PC-3 (cell line): ENCODE data around the gene UBE2F. TPM values are rescaled to one million over a fixed set of nuclear protein-coding genes. Genes with fewer than 3 reads are reported as not detected.

Experiments used
- ATAC-seq: fragments of 200-7000 bp; cut with Tn5 transposase; 2 replicates; pipeline ENCODE4 v1.9.1; 2020; ENCODE audit warnings: mild to moderate bottlenecking, moderate library complexity
- BruUV-seq: library from RNA; stranded (reverse); fragments of 400-500 nt; replicated peaks from 2 replicates; lab custom pipeline; 2021; lab: Mats Ljungman, UMichigan
- CTCF ChIA-PET: fragments of 300-600 bp; sonication (Branson Sonifier 250); formaldehyde crosslinking; loops from one replicate; lab custom pipeline; 2022; ENCODE audit warnings: antibody characterized with exemption; lab: Charles Lee
- POLR2A ChIA-PET: fragments of 300-600 bp; sonication (Branson Sonifier 250); formaldehyde crosslinking; loops from one replicate; lab custom pipeline; 2022; ENCODE audit warnings: antibody characterized with exemption; ENCODE audit not compliant: unreplicated experiment; lab: Charles Lee
- DNase-seq: peaks from one replicate; pipeline ENCODE4 v3.0.0-alpha.2; 2015
- H2AFZ ChIP-seq: fragments of 300-600 bp; sonication (generic); 2 replicates; pipeline ENCODE4 v1.6.0; 2016; ENCODE audit warnings: antibody characterized with exemption, low read length
- H3F3A ChIP-seq: fragments of 300-600 bp; sonication (generic); one replicate; pipeline ENCODE4 v1.6.0; 2017; ENCODE audit warnings: antibody characterized with exemption, low read length, control low read depth, mild to moderate bottlenecking; ENCODE audit not compliant: unreplicated experiment
- H3K27ac ChIP-seq: fragments of 300-600 bp; sonication (generic); 2 replicates; pipeline ENCODE4 v1.5.1; 2016; ENCODE audit warnings: mild to moderate bottlenecking, low read length
- H3K27me3 ChIP-seq: fragments of 300-600 bp; sonication (generic); 2 replicates; pipeline ENCODE4 v1.6.1; 2016; ENCODE audit warnings: low read length, mixed read lengths
- H3K36me3 ChIP-seq: fragments of 300-600 bp; sonication (generic); 2 replicates; pipeline ENCODE4 v1.6.1; 2016; ENCODE audit warnings: low read depth, mixed run types, low read length, mixed read lengths
- H3K4me1 ChIP-seq: fragments of 300-600 bp; sonication (generic); 2 replicates; pipeline ENCODE4 v1.5.1; 2016; ENCODE audit warnings: low read length; ENCODE audit not compliant: insufficient read depth
- H3K4me2 ChIP-seq: fragments of 300-600 bp; sonication (generic); 2 replicates; pipeline ENCODE4 v1.6.0; 2016; ENCODE audit warnings: low read length
- H3K4me3 ChIP-seq: fragments of 300-600 bp; sonication (generic); 2 replicates; pipeline ENCODE4 v1.5.1; 2016; ENCODE audit warnings: mild to moderate bottlenecking, low read length, mixed read lengths
- H3K79me2 ChIP-seq: fragments of 300-600 bp; sonication (generic); 2 replicates; pipeline ENCODE4 v1.6.1; 2017; ENCODE audit warnings: low read length, mixed read lengths
- H3K9ac ChIP-seq: fragments of 300-600 bp; sonication (generic); 2 replicates; pipeline ENCODE4 v1.6.0; 2016; ENCODE audit warnings: mild to moderate bottlenecking, low read length
- H3K9me2 ChIP-seq: fragments of 300-600 bp; sonication (generic); replicated peaks from 2 replicates; pipeline ENCODE4 v1.6.1; 2016; ENCODE audit warnings: mixed run types, low read length, mixed read lengths
- H3K9me3 ChIP-seq: fragments of 300-600 bp; sonication (generic); 2 replicates; pipeline ENCODE4 v1.6.1; 2016; ENCODE audit warnings: low read length, mixed read lengths
- H4K20me1 ChIP-seq: fragments of 300-600 bp; sonication (generic); 2 replicates; pipeline ENCODE4 v1.6.1; 2016; ENCODE audit warnings: low read length, mixed read lengths
- CTCF ChIP-seq: fragments of 300-600 bp; sonication (generic); conservative IDR thresholded peaks from 2 replicates; pipeline ENCODE4 v1.5.1; 2017; ENCODE audit warnings: antibody characterized with exemption, low read depth, mild to moderate bottlenecking, low read length
- EZH2 ChIP-seq: fragments of 300-600 bp; sonication (generic); IDR thresholded peaks from one replicate; pipeline ENCODE4 v1.6.1; 2017; ENCODE audit warnings: antibody characterized with exemption, mild to moderate bottlenecking, low read length; ENCODE audit not compliant: unreplicated experiment
- EZH2phosphoT487 ChIP-seq: fragments of 300-600 bp; sonication (generic); IDR thresholded peaks from 2 replicates; pipeline ENCODE4 v1.6.1; 2018; ENCODE audit warnings: mild to moderate bottlenecking, antibody characterized with exemption, low read length, borderline replicate concordance
- intact Hi-C: fragments of 100-400 bp; cut with micrococcal nuclease; formaldehyde crosslinking; loops from 2 replicates; pipeline ENCODE4 v1.9.0; 2023
- total RNA-seq: library from RNA; depleted of rRNA; stranded (reverse); fragments of >200 nt; gene quantifications from 2 replicates; pipeline ENCODE4 v1.2.3, GENCODE V29; 2014

UBE2F gene
- total RNA-seq, 1 experiment from 2014 or later: 57.8 TPM

GRCh38 chr2:238067939-238068338 is 101.1 kb downstream of the UBE2F start:
- H3K4me3 ChIP-seq: no peak overlapping the region
- H3K9me3 ChIP-seq: no peaks in the 10 kb centered on the region
- intact Hi-C loops: no loop called here
- DNase-seq: no peak
- POLR2A ChIA-PET: no interaction called here
- ATAC-seq: no peak
- H3K27ac ChIP-seq: no peak overlapping the region
- no peaks in the 10 kb centered on the region for H3K27me3 ChIP-seq
- H3K4me1 ChIP-seq: no peaks in the 10 kb centered on the region
- CTCF ChIA-PET: no interaction called here
- H3K9me2 ChIP-seq: no peaks in the 10 kb centered on the region
- H3K79me2 ChIP-seq: peaks cover under 1% of the 10 kb centered on the region; the same call in 1 of the 2 replicates
- H3F3A ChIP-seq: no peaks in the 10 kb centered on the region
- H2AFZ ChIP-seq: no peak overlapping the region
- no peak for TF ChIP-seq EZH2phosphoT487
- no peak overlapping the region for H3K4me2 ChIP-seq
- no TSS peak for BruUV-seq
- H4K20me1 ChIP-seq: no peaks in the 10 kb centered on the region
- no peak overlapping the region for H3K9ac ChIP-seq
- peaks cover 32% of the 10 kb centered on the region for H3K36me3 ChIP-seq

- Histone ChIP-seq H3F3A (no peaks in the 10 kb centered on the region), H3K9me2 (no peaks in the 10 kb centered on the region), H4K20me1 (no peaks in the 10 kb centered on the region), H3K27ac (no peak overlapping the region), H3K9me3 (no peaks in the 10 kb centered on the region), H3K79me2 (no peaks in the 10 kb centered on the region), H3K36me3 (peaks cover 35% of the 10 kb centered on the region), H3K4me2 (no peak overlapping the region), H3K27me3 (no peaks in the 10 kb centered on the region), H2AFZ (no peak overlapping the region), H3K4me1 (no peaks in the 10 kb centered on the region), H3K9ac (no peak overlapping the region), H3K4me3 (no peak overlapping the region)
- POLR2A ChIA-PET: no interaction called here
- DNase-seq (no peak), ATAC-seq (no peak)
- CTCF ChIA-PET: no interaction called here
- no TSS peak for BruUV-seq
- TF ChIP-seq EZH2phosphoT487 (no peak), EZH2 (no peak), CTCF (no peak)
- intact Hi-C loops: no loop called here
Observed at GRCh38 chr2:238069021-238069709, 102.4 kb downstream of the UBE2F start.

DNA sequence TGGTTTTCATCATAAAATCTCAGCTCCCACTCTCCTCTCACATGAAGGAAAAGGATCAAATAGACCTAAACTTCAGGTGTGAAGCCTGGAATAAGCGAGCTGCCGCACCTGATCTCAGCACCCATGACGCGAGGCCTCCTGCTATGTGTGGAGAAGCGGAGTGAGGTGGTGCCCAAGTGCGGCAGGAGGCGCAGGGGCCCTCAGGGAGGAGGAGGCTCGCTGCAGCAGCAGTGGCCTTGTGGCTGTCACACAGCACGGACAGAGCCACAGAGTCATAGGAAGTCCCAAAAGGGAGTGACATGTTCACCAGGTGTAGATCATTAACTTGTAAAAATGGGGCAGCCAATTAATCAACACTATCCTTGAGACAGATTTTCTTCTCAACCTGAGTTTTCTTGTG is 103.1 kb downstream of the UBE2F start:
- no peak overlapping the region for H3K4me2 ChIP-seq
- no peaks in the 10 kb centered on the region for H3K79me2 ChIP-seq
- POLR2A ChIA-PET: no interaction called here
- H3K27ac ChIP-seq: no peak overlapping the region
- TF ChIP-seq EZH2: no peak
- TF ChIP-seq EZH2phosphoT487: no peak
- no peak for TF ChIP-seq CTCF
- DNase-seq: no peak
- intact Hi-C loops: no loop called here
- H3K9me3 ChIP-seq: no peaks in the 10 kb centered on the region
- no peaks in the 10 kb centered on the region for H3K9me2 ChIP-seq
- no peak overlapping the region for H2AFZ ChIP-seq
- no peaks in the 10 kb centered on the region for H4K20me1 ChIP-seq
- no peak overlapping the region for H3K4me3 ChIP-seq
- CTCF ChIA-PET: no interaction called here
- 0 out of 2 replicates have a peak, but pooled peaks cover under 1% of the 10 kb centered on the region for H3K4me1 ChIP-seq
- H3K27me3 ChIP-seq: no peaks in the 10 kb centered on the region
- peaks cover 32% of the 10 kb centered on the region for H3K36me3 ChIP-seq
- BruUV-seq: no TSS peak
- no peak for ATAC-seq
- no peaks in the 10 kb centered on the region for H3F3A ChIP-seq
- H3K9ac ChIP-seq: no peak overlapping the region
